Endothelial cell of coronary artery (primary cell): Measurements from ENCODE around the gene ZNF727. TPM values are rescaled to one million over a fixed set of nuclear protein-coding genes. Genes with fewer than 3 reads are reported as not detected.

ENCODE experiments used
- total RNA-seq: library from RNA; depleted of rRNA; stranded (reverse); fragments of >200 nt; gene quantifications from 2 replicates; pipeline ENCODE4 v1.2.3, GENCODE V29; 2014

ZNF727 gene
- total RNA-seq: 0.09 TPM in 1 of 2 replicates, not detected in the other

GRCh38 chr7:64045301-64046040 is at the start of gene ZNF727:
Gene ZNF727 (plus strand): TSS chr7:64045434. CDS start chr7:64045622, 188 bp downstream.

GRCh38 chr7:63998549-63998948 is 46.7 kb upstream of the ZNF727 start, which contains the start of gene ZNF722:
Gene ZNF722 (plus strand): TSS chr7:63998849. CDS start chr7:63998962, 113 bp downstream.

Other genes starting within 250 kb of the ZNF727 start
- gene ZNF722, start 46.6 kb upstream of the ZNF727 start, total RNA-seq: not detected in 2 replicates
- gene ZNF735, start 161.8 kb downstream of the ZNF727 start, total RNA-seq: not detected in 2 replicates
- gene ZNF679, start 183.0 kb downstream of the ZNF727 start, total RNA-seq: not detected in 2 replicates